Activated CD4-positive, alpha-beta memory T cell treated with anti-CD3 and anti-CD28 coated beads for 36 hours (primary cell): ENCODE results near the gene KHDC4. TPM values are rescaled to one million over a fixed set of nuclear protein-coding genes. Genes with fewer than 3 reads are reported as not detected.

Experiments
- CTCF ChIA-PET: fragments of 350-600 bp; sonication (Branson Sonifier 250); formaldehyde crosslinking; loops from one replicate; lab custom pipeline; 2021; ENCODE audit warnings: antibody characterized with exemption, inconsistent platforms; lab: Charles Lee
- POLR2A ChIA-PET: fragments of 350-600 bp; sonication (Branson Sonifier 250); formaldehyde crosslinking; loops from one replicate; lab custom pipeline; 2021; ENCODE audit warnings: antibody characterized with exemption; lab: Charles Lee
- DNase-seq: peaks from one replicate; pipeline ENCODE4 v3.0.0-alpha.2; 2020
- H3K27ac Mint-ChIP-seq: one replicate; pipeline ENCODE4 v1.8.0; 2021; ENCODE audit warnings: mixed read lengths
- H3K27me3 Mint-ChIP-seq: one replicate; pipeline ENCODE4 v1.8.0; 2021; ENCODE audit warnings: mixed read lengths
- H3K36me3 Mint-ChIP-seq: one replicate; pipeline ENCODE4 v1.8.0; 2021; ENCODE audit warnings: mixed read lengths
- H3K4me1 Mint-ChIP-seq: one replicate; pipeline ENCODE4 v1.8.0; 2021; ENCODE audit warnings: low read depth, mixed read lengths
- H3K4me3 Mint-ChIP-seq: one replicate; pipeline ENCODE4 v1.8.0; 2021; ENCODE audit warnings: mild to moderate bottlenecking, mixed read lengths
- H3K9me3 Mint-ChIP-seq: one replicate; pipeline ENCODE4 v1.8.0; 2021; ENCODE audit warnings: mixed read lengths
- intact Hi-C: fragments of 100-400 bp; cut with micrococcal nuclease; formaldehyde crosslinking; loops from one replicate; pipeline ENCODE4 v1.15.1; 2023
- total RNA-seq, 2 experiments: library from RNA; stranded (reverse); gene quantifications; one replicate each; pipeline ENCODE4 v1.2.3, GENCODE V29; 2021

Gene KHDC4
- total RNA-seq, 2 experiments from 2014 or later, result 66.1 to 70.2 TPM

- H3K36me3 Mint-ChIP-seq, result peaks cover 6% of the 10 kb centered on the region
- POLR2A ChIA-PET, result no interaction called here
- H3K9me3 Mint-ChIP-seq, result no peaks in the 10 kb centered on the region
Measured at GRCh38 chr1:155884031-155884960, 49.9 kb downstream of the KHDC4 start.

GRCh38 chr1:155882766-155883165, 51.4 kb downstream of the KHDC4 start:
- no peaks in the 10 kb centered on the region for H3K27me3 Mint-ChIP-seq
- peaks cover 8% of the 10 kb centered on the region for H3K36me3 Mint-ChIP-seq

More at GRCh38 chr1:155884031-155884960, 49.9 kb downstream of the KHDC4 start:
- no peaks in the 10 kb centered on the region for H3K27me3 Mint-ChIP-seq
- H3K27ac Mint-ChIP-seq, result no peak overlapping the region
- H3K4me3 Mint-ChIP-seq, result no peak overlapping the region
- no peaks in the 10 kb centered on the region for H3K4me1 Mint-ChIP-seq
- no peak for DNase-seq
- CTCF ChIA-PET, result interaction anchor here (1.2 kb wide), 1 partner anchor 182 kb away, joined by 4 read pairs; no protein-coding TSS in a partner anchor
- intact Hi-C loops, result no loop called here

GRCh38 chr1:155882235-155882634, 52.0 kb downstream of the KHDC4 start:
- intact Hi-C loops, result no loop called here
- peaks cover 8% of the 10 kb centered on the region for H3K36me3 Mint-ChIP-seq
- no peak overlapping the region for H3K4me3 Mint-ChIP-seq
- H3K9me3 Mint-ChIP-seq, result no peaks in the 10 kb centered on the region
- H3K27ac Mint-ChIP-seq, result no peak overlapping the region
- ChIA-PET POLR2A (no interaction called here), CTCF (interaction anchor here (0.8 kb wide), 1 partner anchor 259 kb away, joined by 3 read pairs; no protein-coding TSS in a partner anchor)
- H3K4me1 Mint-ChIP-seq, result no peaks in the 10 kb centered on the region
- no peak for DNase-seq
- H3K27me3 Mint-ChIP-seq, result no peaks in the 10 kb centered on the region

More at GRCh38 chr1:155882766-155883165, 51.4 kb downstream of the KHDC4 start:
- no peak for DNase-seq
- no peaks in the 10 kb centered on the region for H3K9me3 Mint-ChIP-seq
- no peak overlapping the region for H3K27ac Mint-ChIP-seq
- intact Hi-C loops, result no loop called here
- ChIA-PET CTCF (interaction anchor here (0.8 kb wide), 1 partner anchor 259 kb away, joined by 3 read pairs; no protein-coding TSS in a partner anchor), POLR2A (no interaction called here)
- no peak overlapping the region for H3K4me3 Mint-ChIP-seq
- no peaks in the 10 kb centered on the region for H3K4me1 Mint-ChIP-seq

GRCh38 chr1:155880950-155881349, 53.3 kb downstream of the KHDC4 start:
- Mint-ChIP-seq H3K9me3 (no peaks in the 10 kb centered on the region), H3K4me3 (no peak overlapping the region), H3K27me3 (no peaks in the 10 kb centered on the region), H3K36me3 (peaks cover 8% of the 10 kb centered on the region), H3K27ac (no peak overlapping the region), H3K4me1 (no peaks in the 10 kb centered on the region)
- ChIA-PET CTCF (no interaction called here), POLR2A (no interaction called here)
- no peak for DNase-seq
- intact Hi-C loops, result no loop called here

GRCh38 chr1:155880251-155880650, 54.0 kb downstream of the KHDC4 start:
- no peak overlapping the region for H3K27ac Mint-ChIP-seq
- CTCF ChIA-PET, result no interaction called here

GRCh38 chr1:155877945-155878344, 56.3 kb downstream of the KHDC4 start:
- H3K4me1 Mint-ChIP-seq, result no peaks in the 10 kb centered on the region
- H3K27ac Mint-ChIP-seq, result no peak overlapping the region
- POLR2A ChIA-PET, result no interaction called here
- no peaks in the 10 kb centered on the region for H3K9me3 Mint-ChIP-seq
- CTCF ChIA-PET, result no interaction called here
- intact Hi-C loops, result no loop called here
- peaks cover 8% of the 10 kb centered on the region for H3K36me3 Mint-ChIP-seq
- no peak for DNase-seq
- H3K27me3 Mint-ChIP-seq, result no peaks in the 10 kb centered on the region
- no peak overlapping the region for H3K4me3 Mint-ChIP-seq

More at GRCh38 chr1:155880251-155880650, 54.0 kb downstream of the KHDC4 start:
- H3K9me3 Mint-ChIP-seq, result no peaks in the 10 kb centered on the region
- no peaks in the 10 kb centered on the region for H3K27me3 Mint-ChIP-seq
- H3K36me3 Mint-ChIP-seq, result peaks cover 8% of the 10 kb centered on the region
- H3K4me3 Mint-ChIP-seq, result no peak overlapping the region
- intact Hi-C loops, result no loop called here
- POLR2A ChIA-PET, result no interaction called here
- H3K4me1 Mint-ChIP-seq, result no peaks in the 10 kb centered on the region
- DNase-seq, result no peak

- H3K27ac Mint-ChIP-seq, result no peak overlapping the region
- ChIA-PET POLR2A (no interaction called here), CTCF (no interaction called here)
- no peaks in the 10 kb centered on the region for H3K9me3 Mint-ChIP-seq
- intact Hi-C loops, result no loop called here
- H3K27me3 Mint-ChIP-seq, result no peaks in the 10 kb centered on the region
- H3K36me3 Mint-ChIP-seq, result peaks cover 2% of the 10 kb centered on the region
- no peaks in the 10 kb centered on the region for H3K4me1 Mint-ChIP-seq
- H3K4me3 Mint-ChIP-seq, result no peak overlapping the region
- no peak for DNase-seq
Measured at GRCh38 chr1:155873860-155874259, 60.4 kb downstream of the KHDC4 start.

GRCh38 chr1:155872527-155872926, 61.7 kb downstream of the KHDC4 start:
- Mint-ChIP-seq H3K27ac (no peak overlapping the region), H3K4me1 (no peaks in the 10 kb centered on the region), H3K9me3 (no peaks in the 10 kb centered on the region), H3K36me3 (no peaks in the 10 kb centered on the region), H3K27me3 (no peaks in the 10 kb centered on the region), H3K4me3 (no peak overlapping the region)
- intact Hi-C loops, result no loop called here
- POLR2A ChIA-PET, result no interaction called here
- CTCF ChIA-PET, result interaction anchor here (0.6 kb wide), 1 partner anchor 96 kb away, joined by 3 read pairs; no protein-coding TSS in a partner anchor
- DNase-seq, result no peak

GRCh38 chr1:155871390-155871789, 62.8 kb downstream of the KHDC4 start:
- H3K27me3 Mint-ChIP-seq, result no peaks in the 10 kb centered on the region
- intact Hi-C loops, result no loop called here
- no peak overlapping the region for H3K27ac Mint-ChIP-seq
- no peaks in the 10 kb centered on the region for H3K4me1 Mint-ChIP-seq
- DNase-seq, result no peak
- no peak overlapping the region for H3K4me3 Mint-ChIP-seq
- no peaks in the 10 kb centered on the region for H3K9me3 Mint-ChIP-seq
- ChIA-PET CTCF (no interaction called here), POLR2A (no interaction called here)
- H3K36me3 Mint-ChIP-seq, result no peaks in the 10 kb centered on the region

- Mint-ChIP-seq H3K27ac (no peak overlapping the region), H3K27me3 (no peaks in the 10 kb centered on the region), H3K4me3 (no peak overlapping the region), H3K4me1 (no peaks in the 10 kb centered on the region), H3K9me3 (no peaks in the 10 kb centered on the region), H3K36me3 (no peaks in the 10 kb centered on the region)
- CTCF ChIA-PET, result no interaction called here
- intact Hi-C loops, result no loop called here
- POLR2A ChIA-PET, result no interaction called here
- no peak for DNase-seq
Measured at GRCh38 chr1:155867766-155868165, 66.4 kb downstream of the KHDC4 start.

GRCh38 chr1:155864393-155864792, 69.8 kb downstream of the KHDC4 start:
- Mint-ChIP-seq H3K4me1 (peaks cover 20% of the 10 kb centered on the region), H3K4me3 (no peak overlapping the region), H3K36me3 (no peaks in the 10 kb centered on the region), H3K27ac (no peak overlapping the region), H3K9me3 (no peaks in the 10 kb centered on the region), H3K27me3 (no peaks in the 10 kb centered on the region)
- ChIA-PET POLR2A (interaction anchor here (0.6 kb wide), 1 partner anchor 591 kb away, joined by 4 read pairs; no protein-coding TSS in a partner anchor), CTCF (no interaction called here)
- intact Hi-C loops, result no loop called here
- no peak for DNase-seq
